HepG2 (cell line): ENCODE measurements around the gene POGLUT3. TPM values are rescaled to one million over a fixed set of nuclear protein-coding genes. Genes with fewer than 3 reads are reported as not detected.

Source experiments
- ATAC-seq: fragments of 200-7000 bp; cut with Tn5 transposase; 3 replicates; pipeline ENCODE4 v1.9.1; 2020; ENCODE audit warnings: mild to moderate bottlenecking, moderate library complexity
- BruUV-seq: library from RNA; stranded (reverse); fragments of 400-500 nt; replicated peaks from 2 replicates; lab custom pipeline; 2021; lab: Mats Ljungman, UMichigan
- CTCF ChIA-PET: fragments of 300-600 bp; formaldehyde crosslinking; extraction: SDS; loops from one replicate; lab custom pipeline; 2021; ENCODE audit warnings: low total read pairs, inconsistent platforms, low intra/inter-chr PET ratio; lab: Yijun Ruan, JAX
- POLR2A ChIA-PET: fragments of 350-600 bp; sonication (Branson Sonifier 250); formaldehyde crosslinking; loops from one replicate; lab custom pipeline; 2020; ENCODE audit warnings: antibody characterized with exemption, inconsistent platforms; lab: Yijun Ruan, JAX
- DNase-seq: peaks from one replicate; pipeline ENCODE4 v3.0.0-alpha.2; 2015; ENCODE audit warnings: low spot score
- FAIRE-seq: peaks from 3 replicates; lab custom pipeline; 2011; peaks lifted over from hg19 to GRCh38; lab: Jason Lieb, UNC
- H2AFZ ChIP-seq: one replicate; pipeline ENCODE4 v1.6.1; 2011; ENCODE audit warnings: low read length, inconsistent platforms
- H3K27ac ChIP-seq: fragments of 300-600 bp; 3 replicates; pipeline ENCODE4 v1.8.0; 2011; ENCODE audit warnings: mixed run types, mild to moderate bottlenecking, mixed read lengths, low read length, inconsistent platforms; ENCODE audit not compliant: insufficient read depth; ENCODE audit errors: extremely low read length
- H3K27me3 ChIP-seq, 2 experiments: fragments of 200-600 bp in 1 of 2; 2 replicates in 1 of 2; 3 replicates in 1 of 2; pipeline versions ENCODE4 v1.6.0 to v1.8.0; 2011; ENCODE audit warnings: low read length in 2 of 2, mild to moderate bottlenecking in 2 of 2, moderate library complexity in 2 of 2, inconsistent platforms in 1 of 2; ENCODE audit not compliant: insufficient read depth in 2 of 2, control insufficient read depth in 1 of 2
- H3K36me3 ChIP-seq, 2 experiments: fragments of 200-600 bp in 1 of 2; replicated peaks in 1 of 2; 2 replicates in 1 of 2; 3 replicates in 1 of 2; pipeline versions ENCODE4 v1.5.1 to v1.8.0; 2011; ENCODE audit warnings: low read length in 2 of 2, inconsistent platforms in 1 of 2; ENCODE audit not compliant: insufficient read depth in 2 of 2, control insufficient read depth in 1 of 2
- H3K4me1 ChIP-seq: 2 replicates; pipeline ENCODE4 v1.5.1; 2012; ENCODE audit warnings: low read length, inconsistent platforms; ENCODE audit not compliant: insufficient read depth
- H3K4me2 ChIP-seq: 2 replicates; pipeline ENCODE4 v1.6.0; 2011; ENCODE audit warnings: low read depth, low read length, inconsistent platforms
- H3K4me3 ChIP-seq, 3 experiments: fragments of 200-600 bp in 1 of 3; sonication (generic), shearing (Covaris generic) in 1 of 3; replicated peaks in 1 of 3; 2 replicates each; pipeline ENCODE4 v1.5.1; 2011 to 2016; ENCODE audit warnings: low read length in 3 of 3, inconsistent platforms in 2 of 3, low read depth in 2 of 3, mild to moderate bottlenecking in 2 of 3, control low read depth in 1 of 3, mixed read lengths in 1 of 3; ENCODE audit not compliant: insufficient read depth in 1 of 3
- H3K79me2 ChIP-seq: one replicate; pipeline ENCODE4 v1.6.1; 2011; ENCODE audit warnings: low read length, inconsistent platforms; ENCODE audit not compliant: insufficient read depth
- H3K9ac ChIP-seq: 2 replicates; pipeline ENCODE4 v1.6.0; 2011; ENCODE audit warnings: mild to moderate bottlenecking, low read depth, low read length, inconsistent platforms; ENCODE audit not compliant: insufficient read depth
- H3K9me3 ChIP-seq: 2 replicates; pipeline ENCODE4 v1.5.1; 2012; ENCODE audit warnings: mild to moderate bottlenecking, low read length
- H4K20me1 ChIP-seq: 2 replicates; pipeline ENCODE4 v1.6.0; 2011; ENCODE audit warnings: inconsistent platforms, mild to moderate bottlenecking, low read length, moderate library complexity; ENCODE audit not compliant: insufficient read depth
- ARHGAP35 ChIP-seq: sonication (generic); formaldehyde crosslinking; IDR thresholded peaks from 2 replicates; pipeline ENCODE4 v1.9.0; 2022; ENCODE audit warnings: mild to moderate bottlenecking, inconsistent platforms, moderate library complexity, missing genetic modification reagents, borderline replicate concordance
- ATF7 ChIP-seq, 2 experiments: fragments of 450-650 bp in 1 of 2; sonication (generic) in 1 of 2; formaldehyde crosslinking in 1 of 2; IDR thresholded peaks; 2 replicates each; pipeline versions ENCODE4 v1.4.0 to v1.6.1; 2016 to 2020; ENCODE audit warnings: antibody characterized with exemption in 1 of 2, mild to moderate bottlenecking in 1 of 2, missing genetic modification reagents in 1 of 2
- CREB1 ChIP-seq, 2 experiments: fragments of 450-650 bp in 1 of 2; IDR thresholded peaks; 2 replicates each; pipeline ENCODE4 v1.6.1; 2016 to 2017; ENCODE audit warnings: control low read depth in 1 of 2, mild to moderate bottlenecking in 1 of 2, missing compliant biosample characterization in 1 of 2, missing genetic modification characterization in 1 of 2
- ELF4 ChIP-seq: sonication (generic); formaldehyde crosslinking; IDR thresholded peaks from 2 replicates; pipeline ENCODE4 v1.5.0; 2020; ENCODE audit warnings: missing genetic modification reagents, mild to moderate bottlenecking, moderate library complexity, borderline replicate concordance
- EP300 ChIP-seq, 3 experiments: sonication (generic) in 1 of 3; formaldehyde crosslinking in 1 of 3; IDR thresholded peaks; 2 replicates each; pipeline versions ENCODE4 v1.5.1 to v1.6.1; 2011 to 2020; ENCODE audit warnings: low read depth in 2 of 3, low read length in 2 of 3, borderline replicate concordance in 1 of 3, improper control_type of control experiment in 1 of 3, mild to moderate bottlenecking in 1 of 3, missing genetic modification reagents in 1 of 3, moderate library complexity in 1 of 3
- FOXA1 ChIP-seq, 2 experiments: fragments of 450-650 bp in 1 of 2; sonication (generic) in 1 of 2; formaldehyde crosslinking in 1 of 2; IDR thresholded peaks; 2 replicates each; pipeline versions ENCODE4 v1.4.0 to v1.6.1; 2016 to 2020; ENCODE audit warnings: missing genetic modification reagents in 1 of 2
- MAF1 ChIP-seq: sonication (generic); formaldehyde crosslinking; IDR thresholded peaks from 2 replicates; pipeline ENCODE4 v1.5.0; 2020; ENCODE audit warnings: missing genetic modification reagents, borderline replicate concordance
- MTF2 ChIP-seq: sonication (generic); formaldehyde crosslinking; IDR thresholded peaks from 2 replicates; pipeline ENCODE4 v1.5.0; 2020; ENCODE audit warnings: missing genetic modification reagents, borderline replicate concordance
- NPAS2 ChIP-seq: sonication (generic); formaldehyde crosslinking; IDR thresholded peaks from 2 replicates; pipeline ENCODE4 v1.8.0; 2022; ENCODE audit warnings: mild to moderate bottlenecking, missing genetic modification reagents, borderline replicate concordance
- STAG1 ChIP-seq: sonication (generic); formaldehyde crosslinking; IDR thresholded peaks from 2 replicates; pipeline ENCODE4 v1.4.0; 2020; ENCODE audit warnings: missing genetic modification reagents
- ZFP1 ChIP-seq: IDR thresholded peaks from 2 replicates; pipeline ENCODE4 v1.6.1; 2016
- ZNF431 ChIP-seq: sonication (generic); formaldehyde crosslinking; IDR thresholded peaks from 2 replicates; pipeline ENCODE4 v1.9.0; 2022; ENCODE audit warnings: missing genetic modification reagents, low read depth, mild to moderate bottlenecking, borderline replicate concordance
- ZNF451 ChIP-seq: sonication (generic); formaldehyde crosslinking; IDR thresholded peaks from 2 replicates; pipeline ENCODE4 v1.5.0; 2020; ENCODE audit warnings: mild to moderate bottlenecking, missing genetic modification reagents
- ZNF556 ChIP-seq: sonication (generic); formaldehyde crosslinking; IDR thresholded peaks from 2 replicates; pipeline ENCODE4 v1.4.0; 2020; ENCODE audit warnings: mild to moderate bottlenecking, missing genetic modification reagents, borderline replicate concordance
- ZNF777 ChIP-seq: sonication (generic); formaldehyde crosslinking; IDR thresholded peaks from 2 replicates; pipeline ENCODE4 v1.4.0; 2020; ENCODE audit warnings: missing genetic modification reagents
- ZSCAN9 ChIP-seq: IDR thresholded peaks from 2 replicates; pipeline ENCODE4 v1.6.1; 2016; ENCODE audit warnings: borderline replicate concordance
- WGBS: methylation state at CpG from one replicate; pipeline ENCODE4 v1.1.6; 2017; ENCODE audit warnings: low lambda C conversion rate; 5-methylcytosine and 5-hydroxymethylcytosine counted together
- in situ Hi-C: cut with HindIII; loops from 2 replicates; pipeline ENCODE4 v1.10.0; 2017; ENCODE audit warnings: low pct_unique_long_range_greater_than_20kb; ENCODE audit not compliant: extremely low pct_ligation_motif_present
- intact Hi-C: fragments of 100-400 bp; cut with micrococcal nuclease; formaldehyde crosslinking; loops from one replicate; pipeline ENCODE4 v1.10.0; 2022; ENCODE audit not compliant: unreplicated experiment
- polyA plus RNA-seq, 8 experiments: library from polyadenylated mRNA; depleted of rRNA in 3 of 8; stranded (reverse) in 7 of 8; unstranded in 1 of 8; fragments of >200 nt; fragmentation: Illumina TruSeq in 4 of 8; extraction: Trizol in 4 of 8; gene quantifications; 2 replicates each; pipeline versions ENCODE4 v1.2.1 to v1.2.3, GENCODE V29; 2011 to 2016; ENCODE audit warnings: low read depth in 4 of 8, missing spikeins in 1 of 8, mixed read lengths in 1 of 8; ENCODE audit not compliant: insufficient read depth in 1 of 8
- total RNA-seq, 5 experiments: library from RNA; depleted of rRNA; stranded (reverse); fragments of >200 nt; fragmentation: Illumina TruSeq; extraction: Trizol; gene quantifications; 2 replicates each; pipeline ENCODE4 v1.2.3, GENCODE V29; 2016; ENCODE audit warnings: low read depth in 1 of 5
- TF ChIP-seq, protein P1 (sequence below): sonication (generic); formaldehyde crosslinking; IDR thresholded peaks from 2 replicates; pipeline ENCODE4 v1.4.0; 2020; ENCODE audit warnings: missing genetic modification reagents

The POGLUT3 gene
- total and polyA plus RNA-seq, 2 of the 13 experiments (the other 11 are each of a cell fraction or from before 2014, with no cell fraction given), result 14.3 to 22.0 TPM

DNA sequence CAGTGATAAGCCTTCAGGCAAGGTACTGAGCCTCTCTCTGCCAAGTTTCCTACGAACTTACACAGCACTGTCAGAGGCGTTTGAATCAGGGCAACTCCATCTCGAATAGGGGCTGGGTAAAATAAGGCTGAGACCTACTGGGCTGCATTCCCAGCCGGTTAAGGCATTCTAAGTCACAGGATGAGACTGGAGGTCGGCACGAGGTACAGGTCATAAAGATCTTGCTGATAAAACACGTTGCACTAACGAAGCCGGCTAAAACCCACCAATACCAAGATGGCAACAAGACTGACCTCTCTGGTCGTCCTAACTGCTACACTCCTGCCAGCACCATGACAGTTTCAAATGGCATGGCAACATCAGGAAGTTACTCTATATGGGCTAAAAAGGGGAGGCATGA lies 20.4 kb upstream of the POGLUT3 start:
- no peak for TF ChIP-seq ATF7 (IDR thresholded peaks at IDR 0.05)
- TF ChIP-seq ATF7 (CRISPR knock-in tag; IDR thresholded peaks at IDR 0.05), result no peak
- no peak for TF ChIP-seq NPAS2 (CRISPR knock-in tag)
- no peak for TF ChIP-seq FOXA1 (IDR thresholded peaks at IDR 0.05)
- no peak for TF ChIP-seq FOXA1 (CRISPR knock-in tag; IDR thresholded peaks at IDR 0.05)
- no peak for TF ChIP-seq ZNF777 (CRISPR knock-in tag)
- no peak for TF ChIP-seq ARHGAP35 (CRISPR knock-in tag)
- no peak for TF ChIP-seq STAG1 (CRISPR knock-in tag)
- TF ChIP-seq MTF2 (CRISPR knock-in tag), result no peak
- H3K4me1 ChIP-seq, result no peaks in the 10 kb centered on the region
- no peaks in the 10 kb centered on the region for H3K36me3 ChIP-seq
- no peaks in the 10 kb centered on the region for H3K79me2 ChIP-seq
- in situ Hi-C loops, result no loop called here
- intact Hi-C loops, result no loop called here
- BruUV-seq, result no TSS peak
- H3K9ac ChIP-seq, result no peak overlapping the region
- ChIA-PET CTCF (no interaction called here), POLR2A (no interaction called here)
- no peak overlapping the region for H3K27ac ChIP-seq
- H2AFZ ChIP-seq, result no peak overlapping the region
- no peaks in the 10 kb centered on the region; a peak in 1 of 5 replicates for H3K27me3 ChIP-seq
- FAIRE-seq, result no peak
- no peak for DNase-seq
- no peaks in the 10 kb centered on the region for H4K20me1 ChIP-seq
- 56% methylated on average over 5 of the region's 10 CpGs for WGBS
- H3K9me3 ChIP-seq, result no peaks in the 10 kb centered on the region
- H3K4me3 ChIP-seq, result no peak overlapping the region
- H3K4me2 ChIP-seq, result no peak overlapping the region
- no peak for ATAC-seq

DNA sequence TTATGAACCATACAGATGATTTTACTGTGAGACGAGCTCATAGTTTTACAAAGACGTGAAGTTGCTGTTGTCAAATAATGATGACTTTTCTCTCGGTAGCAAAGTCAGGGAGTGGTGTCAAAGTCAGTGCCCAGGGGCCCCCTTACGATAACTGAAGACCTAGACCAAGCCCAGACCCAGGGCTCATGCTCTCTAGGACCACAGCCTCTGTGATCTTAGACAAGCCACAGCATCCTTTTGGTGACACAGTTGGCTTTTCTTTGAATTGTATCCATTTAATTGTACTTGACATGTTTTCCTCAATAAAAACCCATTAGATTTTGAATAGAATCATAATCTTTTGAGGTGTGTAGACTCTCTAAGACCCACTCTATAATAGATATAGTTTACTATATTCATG lies 17.9 kb upstream of the POGLUT3 start:
- WGBS, result 65% methylated on average over 3 of the region's 4 CpGs
- no peak for DNase-seq
- no peaks in the 10 kb centered on the region for H3K9me3 ChIP-seq
- POLR2A ChIA-PET, result no interaction called here
- no peak for ATAC-seq
- H2AFZ ChIP-seq, result no peak overlapping the region
- H3K4me1 ChIP-seq, result no peaks in the 10 kb centered on the region
- H3K27me3 ChIP-seq, result no peaks in the 10 kb centered on the region; a peak in 1 of 5 replicates
- H3K9ac ChIP-seq, result no peak overlapping the region
- CTCF ChIA-PET, result no interaction called here
- H3K27ac ChIP-seq, result no peak overlapping the region
- no peak for FAIRE-seq
- in situ Hi-C loops, result no loop called here
- no peak overlapping the region for H3K4me2 ChIP-seq
- intact Hi-C loops, result no loop called here
- H3K4me3 ChIP-seq, result no peak overlapping the region
- no peaks in the 10 kb centered on the region for H3K79me2 ChIP-seq
- no peaks in the 10 kb centered on the region for H3K36me3 ChIP-seq
- no TSS peak for BruUV-seq
- no peaks in the 10 kb centered on the region for H4K20me1 ChIP-seq
- TF ChIP-seq ELF4 (CRISPR knock-in tag) (no peak), ZNF451 (CRISPR knock-in tag) (no peak), MAF1 (CRISPR knock-in tag) (no peak), EP300 (IDR thresholded peaks at IDR 0.05; ENCODE audit: low read depth in 2 of 2, low read length in 2 of 2) (no peak), EP300 (CRISPR knock-in tag; IDR thresholded peaks at IDR 0.05; ENCODE audit: borderline replicate concordance) (no peak), ZSCAN9 (CRISPR knock-in tag) (no peak), CREB1 (IDR thresholded peaks at IDR 0.05) (no peak), CREB1 (CRISPR knock-in tag; IDR thresholded peaks at IDR 0.05) (no peak), ZNF556 (CRISPR knock-in tag) (no peak), ZNF431 (CRISPR knock-in tag) (no peak), ZFP1 (CRISPR knock-in tag) (no peak)
- TF ChIP-seq, protein P1, sequence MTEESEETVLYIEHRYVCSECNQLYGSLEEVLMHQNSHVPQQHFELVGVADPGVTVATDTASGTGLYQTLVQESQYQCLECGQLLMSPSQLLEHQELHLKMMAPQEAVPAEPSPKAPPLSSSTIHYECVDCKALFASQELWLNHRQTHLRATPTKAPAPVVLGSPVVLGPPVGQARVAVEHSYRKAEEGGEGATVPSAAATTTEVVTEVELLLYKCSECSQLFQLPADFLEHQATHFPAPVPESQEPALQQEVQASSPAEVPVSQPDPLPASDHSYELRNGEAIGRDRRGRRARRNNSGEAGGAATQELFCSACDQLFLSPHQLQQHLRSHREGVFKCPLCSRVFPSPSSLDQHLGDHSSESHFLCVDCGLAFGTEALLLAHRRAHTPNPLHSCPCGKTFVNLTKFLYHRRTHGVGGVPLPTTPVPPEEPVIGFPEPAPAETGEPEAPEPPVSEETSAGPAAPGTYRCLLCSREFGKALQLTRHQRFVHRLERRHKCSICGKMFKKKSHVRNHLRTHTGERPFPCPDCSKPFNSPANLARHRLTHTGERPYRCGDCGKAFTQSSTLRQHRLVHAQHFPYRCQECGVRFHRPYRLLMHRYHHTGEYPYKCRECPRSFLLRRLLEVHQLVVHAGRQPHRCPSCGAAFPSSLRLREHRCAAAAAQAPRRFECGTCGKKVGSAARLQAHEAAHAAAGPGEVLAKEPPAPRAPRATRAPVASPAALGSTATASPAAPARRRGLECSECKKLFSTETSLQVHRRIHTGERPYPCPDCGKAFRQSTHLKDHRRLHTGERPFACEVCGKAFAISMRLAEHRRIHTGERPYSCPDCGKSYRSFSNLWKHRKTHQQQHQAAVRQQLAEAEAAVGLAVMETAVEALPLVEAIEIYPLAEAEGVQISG (CRISPR knock-in tag), result no peak
